Hematopoietic multipotent progenitor cell treated with erythropoietin and hydrocortisone succinate and interleukin-3 and kit ligand, for 15 days (in vitro differentiated cells): ENCODE results near the gene NRG3.
"Not testable (repeated sequence)": the region's sequence is repeated elsewhere in the genome, so short reads cannot be mapped to it uniquely, and the experiment has no call there.

Source experiments
- DNase-seq: peaks from one replicate; pipeline ENCODE4 v3.0.0-alpha.2; 2015; ENCODE audit warnings: low spot score

The NRG3 gene

GRCh38 chr10:81961451-81962184, 86.6 kb downstream of the NRG3 start:
- DNase-seq: no peak

- DNase-seq: no peak
Observed at GRCh38 chr10:81963606-81964005, 88.6 kb downstream of the NRG3 start.

- DNase-seq: no peak
Observed at GRCh38 chr10:81967716-81968115, 92.7 kb downstream of the NRG3 start.

GRCh38 chr10:81969136-81969535, 94.1 kb downstream of the NRG3 start:
- DNase-seq: no peak

GRCh38 chr10:81978238-81978637, 103.2 kb downstream of the NRG3 start:
- DNase-seq: no peak

- DNase-seq: no peak
Observed at GRCh38 chr10:81981724-81982123, 106.7 kb downstream of the NRG3 start.

- no peak for DNase-seq
Observed at GRCh38 chr10:81984428-81984827, 109.4 kb downstream of the NRG3 start.

- DNase-seq: no peak
Observed at GRCh38 chr10:81995254-81995653, 120.3 kb downstream of the NRG3 start.

- DNase-seq: no peak
Observed at GRCh38 chr10:81996927-81997326, 121.9 kb downstream of the NRG3 start.

GRCh38 chr10:82020999-82021398, 146.0 kb downstream of the NRG3 start:
- no peak for DNase-seq

GRCh38 chr10:82027711-82028110, 152.7 kb downstream of the NRG3 start:
- no peak for DNase-seq

GRCh38 chr10:82037076-82037475, 162.1 kb downstream of the NRG3 start:
- no peak for DNase-seq

- no peak for DNase-seq
Observed at GRCh38 chr10:82038587-82038986, 163.6 kb downstream of the NRG3 start.

GRCh38 chr10:82040336-82040735, 165.3 kb downstream of the NRG3 start:
- DNase-seq: no peak

GRCh38 chr10:82041018-82041417, 166.0 kb downstream of the NRG3 start:
- DNase-seq: no peak

- DNase-seq: no peak
Observed at GRCh38 chr10:82056391-82056790, 181.4 kb downstream of the NRG3 start.

GRCh38 chr10:82067192-82067591, 192.2 kb downstream of the NRG3 start:
- DNase-seq: not testable (repeated sequence)

- no peak for DNase-seq
Observed at GRCh38 chr10:82068501-82068900, 193.5 kb downstream of the NRG3 start.

- DNase-seq: no peak
Observed at GRCh38 chr10:82071231-82071630, 196.2 kb downstream of the NRG3 start.

GRCh38 chr10:82072124-82072523, 197.1 kb downstream of the NRG3 start:
- DNase-seq: no peak

GRCh38 chr10:82075605-82076004, 200.6 kb downstream of the NRG3 start:
- DNase-seq: no peak

GRCh38 chr10:82084496-82084895, 209.5 kb downstream of the NRG3 start:
- no peak for DNase-seq

GRCh38 chr10:82084904-82085303, 209.9 kb downstream of the NRG3 start:
- no peak for DNase-seq

- no peak for DNase-seq
Observed at GRCh38 chr10:82089327-82089726, 214.3 kb downstream of the NRG3 start.
